ENCODE measurements around the gene TMCO4.
A peak's percentile ranks its signal among the peaks of the same experiment; 100 is the strongest.

TMCO4 gene

DNA sequence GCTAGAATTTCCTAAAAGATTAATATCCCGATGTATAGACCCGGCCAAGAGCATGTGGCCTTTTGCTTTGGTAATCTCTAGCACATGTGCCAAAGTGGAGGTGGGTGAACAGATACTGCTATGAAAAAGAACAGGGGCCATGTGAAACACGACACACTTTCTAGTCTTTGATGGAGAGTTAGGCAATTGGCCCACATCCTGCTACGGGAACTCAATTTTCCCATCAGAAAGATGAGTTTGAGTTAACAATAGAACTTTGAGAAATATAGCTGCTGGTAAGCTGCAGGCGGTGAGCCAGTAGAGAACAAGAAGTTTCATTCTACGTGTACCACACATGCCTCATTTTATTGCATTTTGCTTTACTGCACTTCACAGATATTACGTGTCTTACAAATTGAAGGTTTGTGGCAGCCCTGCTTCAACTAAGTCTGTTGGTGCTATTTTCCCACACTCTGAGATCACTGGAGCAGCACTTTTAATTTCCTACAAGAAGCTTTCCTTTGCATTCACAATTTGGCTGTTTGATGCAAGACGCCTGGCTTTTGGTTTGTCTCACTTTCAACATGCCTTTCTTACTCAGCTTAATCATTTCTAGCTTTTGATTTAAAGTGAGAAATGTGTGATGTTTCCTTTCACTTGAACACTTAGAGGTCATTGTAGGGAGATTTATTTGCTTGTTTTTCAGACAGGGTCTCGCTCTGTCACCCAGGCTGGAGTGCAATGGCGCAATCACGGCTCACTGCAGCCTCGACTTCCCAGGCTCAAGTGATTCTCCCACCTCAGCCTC is 88.7 kb downstream of the TMCO4 start:
- no peak overlapping the region for H3K4me3 ChIP-seq (ENCODE audit: low read depth, low read length)
- peak; percentile 93 for DNase-seq (ENCODE audit: low read depth)
- TF ChIP-seq, protein P1, sequence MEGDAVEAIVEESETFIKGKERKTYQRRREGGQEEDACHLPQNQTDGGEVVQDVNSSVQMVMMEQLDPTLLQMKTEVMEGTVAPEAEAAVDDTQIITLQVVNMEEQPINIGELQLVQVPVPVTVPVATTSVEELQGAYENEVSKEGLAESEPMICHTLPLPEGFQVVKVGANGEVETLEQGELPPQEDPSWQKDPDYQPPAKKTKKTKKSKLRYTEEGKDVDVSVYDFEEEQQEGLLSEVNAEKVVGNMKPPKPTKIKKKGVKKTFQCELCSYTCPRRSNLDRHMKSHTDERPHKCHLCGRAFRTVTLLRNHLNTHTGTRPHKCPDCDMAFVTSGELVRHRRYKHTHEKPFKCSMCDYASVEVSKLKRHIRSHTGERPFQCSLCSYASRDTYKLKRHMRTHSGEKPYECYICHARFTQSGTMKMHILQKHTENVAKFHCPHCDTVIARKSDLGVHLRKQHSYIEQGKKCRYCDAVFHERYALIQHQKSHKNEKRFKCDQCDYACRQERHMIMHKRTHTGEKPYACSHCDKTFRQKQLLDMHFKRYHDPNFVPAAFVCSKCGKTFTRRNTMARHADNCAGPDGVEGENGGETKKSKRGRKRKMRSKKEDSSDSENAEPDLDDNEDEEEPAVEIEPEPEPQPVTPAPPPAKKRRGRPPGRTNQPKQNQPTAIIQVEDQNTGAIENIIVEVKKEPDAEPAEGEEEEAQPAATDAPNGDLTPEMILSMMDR (IDR thresholded peaks at IDR 0.05; ENCODE audit: insufficient read depth, low read depth, low read length, missing control alignments), result no peak

- TF ChIP-seq, protein P1 (IDR thresholded peaks at IDR 0.05; ENCODE audit: insufficient read depth, low read depth, low read length, missing control alignments), result no peak
- no peak overlapping the region for H3K4me3 ChIP-seq (ENCODE audit: low read depth, low read length)
- no peak for DNase-seq (ENCODE audit: low read depth)
Measured at GRCh38 chr1:19709260-19709793, 90.4 kb downstream of the TMCO4 start.

GRCh38 chr1:19708567-19709110 is 91.1 kb downstream of the TMCO4 start:
- no peak overlapping the region for H3K4me3 ChIP-seq (ENCODE audit: low read depth, low read length)
- TF ChIP-seq, protein P1 (IDR thresholded peaks at IDR 0.05; ENCODE audit: insufficient read depth, low read depth, low read length, missing control alignments), result no peak
- DNase-seq (ENCODE audit: low read depth), result no peak

DNA sequence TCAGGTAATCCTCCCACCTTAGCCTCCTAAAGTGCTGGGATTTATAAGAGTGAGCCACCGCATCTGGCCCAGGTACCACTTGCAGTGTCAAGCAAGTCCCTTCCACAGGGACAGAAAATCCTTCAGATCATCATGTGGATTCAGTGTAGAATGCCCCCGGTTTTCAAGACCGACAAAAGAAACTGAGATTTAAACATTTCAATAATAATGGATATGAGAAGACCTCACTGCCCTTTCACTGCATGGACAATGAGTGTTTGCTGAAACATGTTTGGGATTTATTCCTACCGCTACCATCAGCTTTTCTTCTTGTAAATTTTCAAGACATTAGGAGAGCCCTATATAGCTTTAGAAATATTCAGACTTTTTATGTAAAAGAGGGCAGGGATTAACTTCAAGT is 93.6 kb downstream of the TMCO4 start:
- H3K4me3 ChIP-seq (ENCODE audit: low read depth, low read length), result no peak overlapping the region
- DNase-seq (ENCODE audit: low read depth), result no peak
- TF ChIP-seq, protein P1 (IDR thresholded peaks at IDR 0.05; ENCODE audit: insufficient read depth, low read depth, low read length, missing control alignments), result no peak

- DNase-seq (ENCODE audit: low read depth), result no peak
- TF ChIP-seq, protein P1 (IDR thresholded peaks at IDR 0.05; ENCODE audit: insufficient read depth, low read depth, low read length, missing control alignments), result no peak
- H3K4me3 ChIP-seq (ENCODE audit: low read depth, low read length), result no peak overlapping the region
Measured at GRCh38 chr1:19705464-19705863, 94.3 kb downstream of the TMCO4 start.

- TF ChIP-seq, protein P1 (IDR thresholded peaks at IDR 0.05; ENCODE audit: insufficient read depth, low read depth, low read length, missing control alignments), result peak; percentile 96
- peak; percentile 78 for DNase-seq (ENCODE audit: low read depth)
- H3K4me3 ChIP-seq (ENCODE audit: low read depth, low read length), result no peak overlapping the region
Measured at GRCh38 chr1:19704247-19705113, 95.2 kb downstream of the TMCO4 start.

All from GM12865 (cell line).